Measurements from ENCODE around the gene HCST.
"Not testable (repeated sequence)": the region's sequence is repeated elsewhere in the genome, so short reads cannot be mapped to it uniquely, and the experiment has no call there.

HCST gene

DNA sequence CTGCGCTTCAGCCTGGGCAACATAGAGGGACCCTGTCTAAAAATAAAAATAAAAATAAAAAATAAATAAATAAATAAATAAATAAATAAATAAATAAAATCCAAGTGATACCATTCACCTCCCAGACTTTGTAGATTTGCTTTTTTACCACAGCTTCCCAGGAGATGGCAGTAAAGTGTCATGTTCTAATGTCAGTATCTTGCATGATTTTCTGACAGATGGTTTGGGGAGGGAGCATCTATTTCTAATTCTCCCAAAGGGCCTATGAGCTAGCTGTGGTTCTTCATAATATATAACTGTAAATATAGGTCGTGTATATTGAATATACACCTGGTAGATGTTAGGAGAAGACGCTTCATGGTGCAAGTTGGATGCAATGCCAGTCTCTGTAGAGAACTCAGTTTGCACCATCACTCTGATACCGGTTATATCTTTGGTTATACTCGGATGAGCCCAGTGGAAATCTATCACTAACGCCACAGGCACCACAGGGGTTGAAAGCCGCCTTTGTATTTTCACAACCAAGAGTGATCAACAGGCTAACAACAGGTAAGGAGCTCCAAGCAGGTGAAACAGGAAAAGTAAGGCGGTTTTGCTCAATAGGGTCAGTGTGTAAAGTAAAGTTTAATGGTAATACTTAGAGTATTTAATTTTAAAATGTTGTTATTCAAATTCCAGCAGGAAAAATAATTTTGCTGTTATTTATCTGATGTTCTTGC, 20.1 kb upstream of the HCST start:
- Histone ChIP-seq H3K9me3 (ENCODE audit: control insufficient read depth, low read length) (no peaks in the 10 kb centered on the region), H3K4me3 (ENCODE audit: extremely low read depth, insufficient read depth, low read length, poor library complexity, severe bottlenecking) (no peak overlapping the region), H3K27ac (ENCODE audit: low read depth, low read length, severe bottlenecking) (no peak overlapping the region), H3K4me1 (ENCODE audit: control insufficient read depth, insufficient read depth, low read length, poor library complexity, severe bottlenecking) (no peaks in the 10 kb centered on the region), H3K36me3 (ENCODE audit: control insufficient read depth, insufficient read depth, low read length) (peaks cover 5% of the 10 kb centered on the region)
- WGBS, 2 experiments (ENCODE audit: insufficient coverage in 2 of 2) = 56 to 70% methylated on average over 4 of the region's 8 CpGs

DNA sequence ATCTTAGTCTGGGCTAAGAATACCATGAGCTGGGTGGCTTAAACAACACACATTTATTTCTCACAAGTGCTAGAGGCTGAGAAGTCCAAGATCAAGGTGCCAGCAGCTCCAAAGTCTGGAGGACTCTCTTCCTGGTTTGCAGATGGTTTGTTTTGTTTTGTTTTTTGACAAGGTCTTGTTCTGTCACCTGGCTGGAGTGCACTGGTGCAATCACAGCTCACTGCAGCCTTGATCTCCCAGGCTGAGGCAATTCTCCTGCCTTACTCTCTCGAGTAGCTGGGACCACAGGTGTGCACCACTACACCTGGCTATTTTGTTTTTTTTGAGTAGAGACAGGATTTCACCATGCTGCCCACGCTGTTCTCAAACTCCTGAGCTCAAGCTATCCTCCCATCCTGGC, 18.4 kb upstream of the HCST start:
- Histone ChIP-seq H3K36me3 (ENCODE audit: control insufficient read depth, insufficient read depth, low read length) (peaks cover 19% of the 10 kb centered on the region), H3K27ac (ENCODE audit: low read depth, low read length, severe bottlenecking) (no peak overlapping the region), H3K4me3 (ENCODE audit: extremely low read depth, insufficient read depth, low read length, poor library complexity, severe bottlenecking) (no peak overlapping the region), H3K4me1 (ENCODE audit: control insufficient read depth, insufficient read depth, low read length, poor library complexity, severe bottlenecking) (no peaks in the 10 kb centered on the region), H3K9me3 (ENCODE audit: control insufficient read depth, low read length) (no peaks in the 10 kb centered on the region)
- WGBS, 2 experiments (ENCODE audit: insufficient coverage in 2 of 2) = 69 to 71% methylated on average over 1 to 2 of the region's 2 CpGs

DNA sequence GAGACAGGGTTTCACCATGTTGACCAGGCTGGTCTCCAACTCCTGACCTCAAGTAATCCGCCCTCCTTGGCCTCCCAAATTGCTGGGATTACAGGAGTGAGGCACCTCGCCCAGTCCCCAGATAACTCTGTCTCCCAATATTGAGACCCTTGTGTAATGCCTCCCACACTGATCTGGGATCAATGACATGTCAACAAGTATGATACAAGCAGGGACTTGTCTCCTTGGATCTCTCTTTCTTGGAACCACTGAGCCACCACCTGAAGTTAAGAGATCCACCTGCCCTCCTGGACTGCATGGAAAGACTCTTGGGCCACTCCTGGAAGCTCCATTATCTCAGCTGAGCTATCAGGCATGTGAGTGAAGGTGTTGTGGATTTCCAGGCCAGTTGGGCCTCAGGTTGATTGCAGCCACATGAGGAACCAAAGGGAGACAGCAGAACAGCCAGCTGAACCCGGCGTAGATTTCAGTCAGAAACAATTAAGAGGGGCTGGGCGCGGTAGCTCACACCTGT, 17.0 kb upstream of the HCST start:
- no peak overlapping the region for H3K27ac ChIP-seq (ENCODE audit: low read depth, low read length, severe bottlenecking)
- 97% methylated on average over 4 to 6 of the region's 6 CpGs for WGBS, 2 experiments (ENCODE audit: insufficient coverage in 2 of 2)
- H3K36me3 ChIP-seq (ENCODE audit: control insufficient read depth, insufficient read depth, low read length) = peaks cover 33% of the 10 kb centered on the region
- no peak overlapping the region for H3K4me3 ChIP-seq (ENCODE audit: extremely low read depth, insufficient read depth, low read length, poor library complexity, severe bottlenecking)
- no peaks in the 10 kb centered on the region for H3K4me1 ChIP-seq (ENCODE audit: control insufficient read depth, insufficient read depth, low read length, poor library complexity, severe bottlenecking)
- no peaks in the 10 kb centered on the region for H3K9me3 ChIP-seq (ENCODE audit: control insufficient read depth, low read length)

DNA sequence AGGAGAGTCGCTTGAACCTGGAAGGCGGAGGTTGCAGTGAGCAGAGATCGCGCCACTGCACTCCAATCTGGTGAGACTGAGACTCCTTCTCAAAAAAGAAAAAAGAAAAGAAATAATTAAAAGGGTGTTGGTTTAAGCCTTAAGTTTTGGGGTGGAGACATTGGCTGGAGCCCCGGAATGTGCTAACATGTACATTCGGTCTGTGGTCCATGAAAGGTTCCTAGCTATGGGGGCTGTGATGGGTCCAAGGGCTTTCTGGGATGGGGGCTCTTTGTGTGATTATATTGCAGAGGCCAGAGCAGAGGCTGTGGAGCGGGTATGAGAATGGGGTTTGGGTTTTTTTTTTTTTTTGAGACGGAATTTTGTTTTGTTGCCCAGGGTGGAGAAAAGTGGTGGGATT, 16.4 kb upstream of the HCST start:
- 96 to 100% methylated on average over 3 to 6 of the region's 8 CpGs for WGBS, 2 experiments (ENCODE audit: insufficient coverage in 2 of 2)
- Histone ChIP-seq H3K27ac (ENCODE audit: low read depth, low read length, severe bottlenecking) (no peak overlapping the region), H3K9me3 (ENCODE audit: control insufficient read depth, low read length) (no peaks in the 10 kb centered on the region), H3K4me1 (ENCODE audit: control insufficient read depth, insufficient read depth, low read length, poor library complexity, severe bottlenecking) (no peaks in the 10 kb centered on the region), H3K36me3 (ENCODE audit: control insufficient read depth, insufficient read depth, low read length) (peaks cover 38% of the 10 kb centered on the region), H3K4me3 (ENCODE audit: extremely low read depth, insufficient read depth, low read length, poor library complexity, severe bottlenecking) (no peak overlapping the region)

DNA sequence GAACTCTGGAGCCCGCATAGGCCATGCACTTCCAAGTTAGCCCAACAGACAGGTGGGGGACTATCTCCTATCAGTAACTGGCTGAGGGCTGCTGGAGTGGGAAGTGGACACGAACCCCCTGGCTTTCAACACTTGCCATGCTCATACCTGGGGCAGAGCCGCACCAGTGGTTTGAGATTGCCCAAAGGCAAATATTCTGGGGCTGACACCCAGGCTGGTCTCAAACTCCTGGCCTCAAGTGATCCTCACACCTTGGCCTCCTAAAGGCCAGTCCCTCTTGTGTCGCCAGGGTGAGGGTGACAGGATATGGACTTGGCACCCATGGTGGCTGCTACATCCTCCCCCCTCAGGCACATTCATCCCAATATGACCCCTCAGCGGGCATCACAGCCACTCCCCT, 15.1 kb upstream of the HCST start:
- Histone ChIP-seq H3K4me3 (ENCODE audit: extremely low read depth, insufficient read depth, low read length, poor library complexity, severe bottlenecking) (no peak overlapping the region), H3K4me1 (ENCODE audit: control insufficient read depth, insufficient read depth, low read length, poor library complexity, severe bottlenecking) (no peaks in the 10 kb centered on the region), H3K36me3 (ENCODE audit: control insufficient read depth, insufficient read depth, low read length) (peaks cover 42% of the 10 kb centered on the region), H3K27ac (ENCODE audit: low read depth, low read length, severe bottlenecking) (no peak overlapping the region), H3K9me3 (ENCODE audit: control insufficient read depth, low read length) (no peaks in the 10 kb centered on the region)
- WGBS, 2 experiments (ENCODE audit: insufficient coverage in 2 of 2) = 95% methylated on average over 4 of the region's 5 CpGs

DNA sequence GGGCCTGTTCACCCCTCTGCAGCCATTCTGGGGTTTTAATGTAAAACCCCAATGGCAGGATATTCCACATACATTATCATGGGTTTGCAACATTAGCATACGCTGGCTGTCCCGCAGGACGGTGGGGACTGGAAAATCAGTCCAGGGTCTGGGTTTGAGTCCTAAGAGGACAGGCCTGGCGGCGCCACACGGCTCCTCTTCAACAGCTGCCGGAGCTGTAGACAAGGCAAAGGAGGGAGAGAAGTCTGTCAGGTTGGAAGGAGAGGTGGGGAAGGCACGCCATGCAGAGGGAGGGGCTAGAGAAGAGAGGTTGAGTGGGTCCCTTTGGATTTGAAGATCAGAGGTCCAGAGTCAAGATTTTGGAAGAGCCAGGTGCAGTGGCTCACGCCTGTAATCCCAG, 13.9 kb upstream of the HCST start:
- no peak overlapping the region for H3K27ac ChIP-seq (ENCODE audit: low read depth, low read length, severe bottlenecking)
- no peak overlapping the region for H3K4me3 ChIP-seq (ENCODE audit: extremely low read depth, insufficient read depth, low read length, poor library complexity, severe bottlenecking)
- H3K4me1 ChIP-seq (ENCODE audit: control insufficient read depth, insufficient read depth, low read length, poor library complexity, severe bottlenecking) = no peaks in the 10 kb centered on the region
- peaks cover 42% of the 10 kb centered on the region for H3K36me3 ChIP-seq (ENCODE audit: control insufficient read depth, insufficient read depth, low read length)
- H3K9me3 ChIP-seq (ENCODE audit: control insufficient read depth, low read length) = no peaks in the 10 kb centered on the region
- WGBS, 2 experiments (ENCODE audit: insufficient coverage in 2 of 2) = 94 to 99% methylated on average over 9 of the region's 9 CpGs

DNA sequence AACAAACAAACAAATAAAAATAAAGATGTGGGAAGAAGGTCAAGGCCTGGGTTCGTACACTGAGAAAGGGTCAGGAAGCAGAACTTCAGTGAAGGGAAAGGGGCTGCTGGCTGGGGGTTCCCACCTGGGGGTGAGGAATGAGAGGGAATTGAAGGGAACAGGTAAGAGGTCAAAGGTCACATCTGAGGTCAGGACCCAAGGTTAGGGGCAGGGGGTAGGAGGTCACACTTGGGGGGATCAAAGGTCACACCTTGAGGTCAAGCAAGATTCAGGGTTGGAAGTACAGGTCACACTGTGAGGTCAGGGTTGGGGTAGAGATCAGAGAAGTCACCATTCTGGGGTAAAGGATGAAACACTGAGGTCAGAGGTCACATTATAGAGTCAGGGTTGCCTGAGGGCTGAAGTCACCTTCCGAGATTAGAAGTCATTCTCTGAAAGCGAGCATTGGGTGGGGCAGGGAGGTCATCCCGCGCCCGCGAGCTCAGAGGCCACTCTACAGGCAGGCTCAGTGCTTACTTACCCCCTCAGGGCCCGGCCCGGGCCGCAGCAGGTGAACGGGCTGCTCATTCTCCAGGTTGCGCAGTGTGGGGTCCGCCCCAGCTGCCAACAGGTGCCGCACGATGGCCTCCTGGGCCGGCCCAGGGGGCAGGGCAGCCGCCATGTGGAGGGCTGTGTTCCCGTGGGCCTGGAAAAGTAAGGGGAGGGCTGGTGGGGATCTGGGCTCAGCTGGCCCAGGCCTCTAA, 12.8 kb upstream of the HCST start:
- H3K4me3 ChIP-seq (ENCODE audit: extremely low read depth, insufficient read depth, low read length, poor library complexity, severe bottlenecking) = no peak overlapping the region
- H3K9me3 ChIP-seq (ENCODE audit: control insufficient read depth, low read length) = no peaks in the 10 kb centered on the region
- 96 to 98% methylated on average over 10 to 18 of the region's 18 CpGs for WGBS, 2 experiments (ENCODE audit: insufficient coverage in 2 of 2)
- peaks cover 53% of the 10 kb centered on the region for H3K36me3 ChIP-seq (ENCODE audit: control insufficient read depth, insufficient read depth, low read length)
- H3K4me1 ChIP-seq (ENCODE audit: control insufficient read depth, insufficient read depth, low read length, poor library complexity, severe bottlenecking) = no peaks in the 10 kb centered on the region
- H3K27ac ChIP-seq (ENCODE audit: low read depth, low read length, severe bottlenecking) = no peak overlapping the region

DNA sequence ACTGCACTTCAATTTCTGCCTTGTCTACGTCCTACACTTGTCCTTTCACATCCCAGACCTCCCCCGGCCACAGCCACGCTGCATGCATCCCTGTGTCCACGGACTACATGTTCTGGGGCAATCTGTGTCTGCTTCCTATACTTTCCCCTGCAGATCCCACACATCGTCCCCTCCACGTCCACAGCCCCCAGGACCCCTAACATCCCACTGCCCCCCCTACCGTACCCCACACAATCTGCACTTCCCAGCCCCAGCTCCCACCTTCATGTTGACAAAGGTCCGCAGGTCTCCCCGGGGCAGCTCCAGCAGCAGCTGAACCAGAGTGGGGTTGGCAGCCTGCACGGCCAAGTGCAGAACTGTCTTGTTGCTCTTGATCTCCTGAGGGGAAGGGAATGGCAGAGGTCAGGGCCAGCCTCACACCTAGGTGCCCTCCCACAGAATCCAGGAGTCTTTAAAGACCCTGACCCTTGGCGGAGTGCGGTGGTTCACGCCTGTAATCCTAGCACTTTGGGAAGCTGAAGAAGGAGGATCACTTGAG, 12.1 kb upstream of the HCST start:
- Histone ChIP-seq H3K27ac (ENCODE audit: low read depth, low read length, severe bottlenecking) (no peak overlapping the region), H3K4me3 (ENCODE audit: extremely low read depth, insufficient read depth, low read length, poor library complexity, severe bottlenecking) (no peak overlapping the region), H3K36me3 (ENCODE audit: control insufficient read depth, insufficient read depth, low read length) (peaks cover 59% of the 10 kb centered on the region), H3K9me3 (ENCODE audit: control insufficient read depth, low read length) (no peaks in the 10 kb centered on the region), H3K4me1 (ENCODE audit: control insufficient read depth, insufficient read depth, low read length, poor library complexity, severe bottlenecking) (no peaks in the 10 kb centered on the region)
- WGBS, 2 experiments (ENCODE audit: insufficient coverage in 2 of 2) = 86 to 99% methylated on average over 10 to 12 of the region's 13 CpGs

DNA sequence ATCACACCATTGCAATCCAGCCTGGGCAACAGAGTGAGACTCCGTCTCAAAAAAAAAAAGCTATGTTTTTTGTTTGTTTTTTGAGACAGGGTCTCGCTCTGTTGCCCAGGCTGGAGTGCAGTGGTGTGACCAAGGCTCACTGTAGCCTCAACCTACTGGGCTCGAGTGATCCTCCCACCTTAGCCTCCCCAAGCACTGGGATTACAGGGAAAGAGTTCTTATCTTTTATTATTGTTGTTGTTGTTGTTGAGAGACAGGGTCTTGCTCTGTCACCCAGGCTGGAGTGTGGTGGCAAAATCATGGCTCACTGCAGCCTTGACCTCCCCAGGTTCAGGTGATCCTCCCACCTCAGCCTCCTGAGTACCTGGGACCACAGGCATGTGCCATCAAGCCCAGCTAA, 10.5 kb upstream of the HCST start:
- H3K36me3 ChIP-seq (ENCODE audit: control insufficient read depth, insufficient read depth, low read length) = peaks cover 75% of the 10 kb centered on the region
- WGBS, 2 experiments (ENCODE audit: insufficient coverage in 2 of 2) = 90 to 100% methylated on average over 2 to 3 of the region's 3 CpGs
- H3K4me3 ChIP-seq (ENCODE audit: extremely low read depth, insufficient read depth, low read length, poor library complexity, severe bottlenecking) = not testable (repeated sequence)

DNA sequence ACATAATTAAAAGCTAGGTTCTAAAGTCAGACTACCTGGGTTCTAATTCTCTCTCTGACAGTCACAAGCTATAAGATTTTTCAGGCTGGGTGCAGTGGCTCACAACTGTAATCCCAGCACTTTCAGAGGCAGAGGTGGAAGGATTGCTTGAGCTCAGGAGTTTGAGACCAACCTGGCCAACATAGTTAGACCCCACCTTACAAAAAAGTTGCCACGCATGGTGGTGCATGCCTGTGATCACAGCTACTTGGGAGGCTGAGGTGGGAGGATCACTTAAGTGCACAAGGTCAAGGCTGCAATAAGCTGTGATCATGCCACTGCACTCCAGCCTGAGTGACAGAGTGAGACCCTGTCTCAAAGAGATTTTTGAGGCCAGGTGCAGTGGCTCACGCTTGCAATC, 8.0 kb upstream of the HCST start:
- H3K4me3 ChIP-seq (ENCODE audit: extremely low read depth, insufficient read depth, low read length, poor library complexity, severe bottlenecking) = no peak overlapping the region
- WGBS, 2 experiments (ENCODE audit: insufficient coverage in 2 of 2) = 79 to 100% methylated on average over 1 to 2 of the region's 2 CpGs
- no peaks in the 10 kb centered on the region for H3K4me1 ChIP-seq (ENCODE audit: control insufficient read depth, insufficient read depth, low read length, poor library complexity, severe bottlenecking)
- H3K27ac ChIP-seq (ENCODE audit: low read depth, low read length, severe bottlenecking) = no peak overlapping the region
- H3K36me3 ChIP-seq (ENCODE audit: control insufficient read depth, insufficient read depth, low read length) = peaks cover 69% of the 10 kb centered on the region
- no peaks in the 10 kb centered on the region for H3K9me3 ChIP-seq (ENCODE audit: control insufficient read depth, low read length)

More for the DNA sequence above, 10.5 kb upstream of the HCST start:
- H3K27ac ChIP-seq (ENCODE audit: low read depth, low read length, severe bottlenecking); H3K4me1 ChIP-seq (ENCODE audit: control insufficient read depth, insufficient read depth, low read length, poor library complexity, severe bottlenecking); H3K9me3 ChIP-seq (ENCODE audit: control insufficient read depth, low read length): not testable (repeated sequence)
